SK-N-SH (cell line): ENCODE results near the gene FGGY. TPM values are rescaled to one million over a fixed set of nuclear protein-coding genes. Genes with fewer than 3 reads are reported as not detected.

Experiments
- CTCF ChIA-PET: fragments of 300-600, 350-600 bp; formaldehyde crosslinking; extraction: SDS; loops from one replicate; lab custom pipeline; 2021; lab: Yijun Ruan, JAX
- POLR2A ChIA-PET: fragments of 350-600 bp; sonication (Branson Sonifier 250); formaldehyde crosslinking; extraction: SDS; loops from one replicate; lab custom pipeline; 2020; ENCODE audit warnings: antibody characterized with exemption, inconsistent platforms; lab: Yijun Ruan, JAX
- DNase-seq: peaks from one replicate; pipeline ENCODE4 v3.0.0; 2012
- H2AFZ ChIP-seq: fragments of 200-600 bp; sonication (generic); 2 replicates; pipeline ENCODE4 v1.8.1; 2016; ENCODE audit warnings: antibody characterized with exemption, mild to moderate bottlenecking, low read depth
- H3F3A ChIP-seq: fragments of 200-600 bp; sonication (generic); replicated peaks from 2 replicates; pipeline ENCODE3; 2016; ENCODE audit warnings: antibody characterized with exemption, mild to moderate bottlenecking; ENCODE audit not compliant: insufficient read depth
- H3K27ac ChIP-seq, 2 experiments: fragments of 200-500 bp in 1 of 2; fragments of 200-600 bp in 1 of 2; sonication (Bioruptor generic) in 1 of 2; sonication (generic), shearing (Covaris generic) in 1 of 2; 2 replicates each; pipeline versions ENCODE4 v1.5.1 to v1.6.1; 2014 to 2016; ENCODE audit warnings: low read depth in 2 of 2, inconsistent platforms in 1 of 2, low read length in 1 of 2, mild to moderate bottlenecking in 1 of 2, mixed read lengths in 1 of 2
- H3K27me3 ChIP-seq: fragments of 200-600 bp; sonication (generic), shearing (Covaris generic); 2 replicates; pipeline ENCODE4 v1.6.1; 2016; ENCODE audit warnings: mixed run types; ENCODE audit not compliant: insufficient read depth
- H3K36me3 ChIP-seq, 2 experiments: fragments of 200-500 bp in 1 of 2; fragments of 200-600 bp in 1 of 2; sonication (Bioruptor generic) in 1 of 2; sonication (generic) in 1 of 2; replicated peaks in 1 of 2; 2 replicates each; pipeline versions ENCODE3 to v1.5.1; 2014 to 2016; ENCODE audit warnings: low read length in 1 of 2, mild to moderate bottlenecking in 1 of 2; ENCODE audit not compliant: insufficient read depth in 2 of 2, control insufficient read depth in 1 of 2
- H3K4me1 ChIP-seq, 2 experiments: fragments of 200-500 bp in 1 of 2; fragments of 200-600 bp in 1 of 2; sonication (Bioruptor generic) in 1 of 2; sonication (generic), shearing (Covaris generic) in 1 of 2; 2 replicates each; pipeline versions ENCODE4 v1.5.1 to v1.6.1; 2014 to 2016; ENCODE audit warnings: low read depth in 1 of 2, low read length in 1 of 2, mixed run types in 1 of 2; ENCODE audit not compliant: insufficient read depth in 2 of 2, control insufficient read depth in 1 of 2
- H3K4me2 ChIP-seq: fragments of 200-600 bp; sonication (generic), shearing (Covaris generic); 2 replicates; pipeline ENCODE4 v1.6.1; 2017; ENCODE audit warnings: mixed run types
- H3K4me3 ChIP-seq, 2 experiments: fragments of 200-500 bp in 1 of 2; fragments of 200-600 bp in 1 of 2; sonication (Bioruptor generic) in 1 of 2; sonication (generic), shearing (Covaris generic) in 1 of 2; 2 replicates each; pipeline versions ENCODE4 v1.5.1 to v1.8.1; 2014 to 2016; ENCODE audit warnings: low read depth in 2 of 2, inconsistent platforms in 1 of 2, low read length in 1 of 2, mild to moderate bottlenecking in 1 of 2, mixed read lengths in 1 of 2, moderate library complexity in 1 of 2
- H3K79me2 ChIP-seq: fragments of 200-600 bp; sonication (generic); 2 replicates; pipeline ENCODE4 v1.8.1; 2017; ENCODE audit warnings: mild to moderate bottlenecking; ENCODE audit not compliant: insufficient read depth
- H3K9ac ChIP-seq: fragments of 200-600 bp; sonication (generic); 2 replicates; pipeline ENCODE4 v1.6.1; 2017; ENCODE audit warnings: mixed run types
- H3K9me2 ChIP-seq: fragments of 200-600 bp; sonication (generic); 2 replicates; pipeline ENCODE4 v1.6.1; 2017; ENCODE audit warnings: mixed run types
- H3K9me3 ChIP-seq: fragments of 200-600 bp; sonication (generic); 2 replicates; pipeline ENCODE4 v1.6.1; 2017; ENCODE audit warnings: mixed run types, mild to moderate bottlenecking, moderate library complexity
- H4K20me1 ChIP-seq: fragments of 200-600 bp; sonication (generic); 2 replicates; pipeline ENCODE4 v1.6.1; 2017; ENCODE audit warnings: mild to moderate bottlenecking, mixed run types; ENCODE audit not compliant: insufficient read depth
- CTCF ChIP-seq: fragments of 200-600 bp; sonication (generic); IDR thresholded peaks from 2 replicates; pipeline ENCODE4 v1.6.1; 2017; ENCODE audit warnings: antibody characterized with exemption, mild to moderate bottlenecking, moderate library complexity
- EZH2phosphoT487 ChIP-seq: fragments of 200-600 bp; sonication (generic); IDR thresholded peaks from 2 replicates; pipeline ENCODE4 v1.6.1; 2017; ENCODE audit warnings: low read depth, mixed run types, mild to moderate bottlenecking, antibody characterized with exemption, moderate library complexity, borderline replicate concordance
- FOSL2 ChIP-seq: IDR thresholded peaks from 2 replicates; pipeline ENCODE4 v1.4.0; 2012; ENCODE audit warnings: low read depth, mild to moderate bottlenecking, moderate library complexity, borderline replicate concordance
- IRF3 ChIP-seq: fragments of 150-350 bp; IDR thresholded peaks from 2 replicates; pipeline ENCODE4 v1.6.1; 2016; ENCODE audit warnings: mild to moderate bottlenecking, low read depth, low read length
- JUND ChIP-seq: IDR thresholded peaks from 2 replicates; pipeline ENCODE4 v1.4.0; 2012
- MAX ChIP-seq: IDR thresholded peaks from 2 replicates; pipeline ENCODE4 v1.4.0; 2012; ENCODE audit warnings: low read depth
- MEF2A ChIP-seq: IDR thresholded peaks from 2 replicates; pipeline ENCODE4 v1.4.0; 2012; ENCODE audit warnings: low read depth, borderline replicate concordance
- MXI1 ChIP-seq: IDR thresholded peaks from 2 replicates; pipeline ENCODE4 v1.6.1; 2012; ENCODE audit warnings: mild to moderate bottlenecking, low read depth, low read length, improper control_type of control experiment
- NFIC ChIP-seq: IDR thresholded peaks from 2 replicates; pipeline ENCODE4 v1.4.0; 2012; ENCODE audit warnings: borderline replicate concordance
- PBX3 ChIP-seq: IDR thresholded peaks from 2 replicates; pipeline ENCODE4; 2012
- POLR2AphosphoS5 ChIP-seq: IDR thresholded peaks from 2 replicates; pipeline ENCODE4 v1.6.1; 2012; ENCODE audit warnings: low read depth, low read length
- RCOR1 ChIP-seq: fragments of 150-350 bp; IDR thresholded peaks from 2 replicates; pipeline ENCODE4 v1.6.1; 2017; ENCODE audit warnings: antibody characterized with exemption, low read length
- RXRA ChIP-seq: IDR thresholded peaks from 2 replicates; pipeline ENCODE4 v1.4.0; 2012; ENCODE audit warnings: low read depth, mild to moderate bottlenecking, borderline replicate concordance
- SMC3 ChIP-seq: IDR thresholded peaks from 2 replicates; pipeline ENCODE4 v1.6.1; 2012; ENCODE audit warnings: low read depth, low read length, improper control_type of control experiment
- TAF1 ChIP-seq: IDR thresholded peaks from 2 replicates; pipeline ENCODE4 v1.6.1; 2012; ENCODE audit warnings: low read depth, mild to moderate bottlenecking, low read length, moderate library complexity, borderline replicate concordance
- TEAD4 ChIP-seq: IDR thresholded peaks from 2 replicates; pipeline ENCODE4 v1.4.0; 2012; ENCODE audit warnings: mild to moderate bottlenecking, borderline replicate concordance; ENCODE audit not compliant: insufficient read depth
- USF1 ChIP-seq: IDR thresholded peaks from 2 replicates; pipeline ENCODE4 v1.4.0; 2012; ENCODE audit warnings: low read depth, borderline replicate concordance
- ZBTB33 ChIP-seq: IDR thresholded peaks from 2 replicates; pipeline ENCODE4 v1.4.0; 2012; ENCODE audit warnings: low read depth, borderline replicate concordance
- WGBS: methylation state at CpG from one replicate; pipeline ENCODE4 v1.1.6; 2017; ENCODE audit warnings: low lambda C conversion rate; 5-methylcytosine and 5-hydroxymethylcytosine counted together
- polyA plus RNA-seq, 3 experiments: library from polyadenylated mRNA; depleted of rRNA; stranded (reverse); fragments of >200 nt; gene quantifications; 2 replicates each; pipeline ENCODE4 v1.2.3, GENCODE V29; 2012

Gene FGGY
- polyA plus RNA-seq, 1 of the 3 experiments (the other 2 are of a cell fraction): 10.3 TPM

GRCh38 chr1:59272507-59272906 lies 24.4 kb upstream of the FGGY start:
- Histone ChIP-seq H3K9me2 (no peaks in the 10 kb centered on the region), H3K79me2 (no peaks in the 10 kb centered on the region), H3K4me3 (no peak overlapping the region), H2AFZ (peak overlapping the region; percentile 56; the same call in 1 of the 2 replicates), H3K4me1 (peaks cover 0 to 5% of the 10 kb centered on the region in 2 experiments; a peak in 1 of 4 replicates), H4K20me1 (no peaks in the 10 kb centered on the region), H3F3A (peaks cover 13% of the 10 kb centered on the region), H3K9me3 (peaks cover 8% of the 10 kb centered on the region; the same call in 1 of the 2 replicates), H3K36me3 (no peaks in the 10 kb centered on the region), H3K4me2 (no peak overlapping the region), H3K27me3 (no peaks in the 10 kb centered on the region), H3K9ac (no peak overlapping the region), H3K27ac (no peak overlapping the region)
- CTCF ChIA-PET: no interaction called here
- WGBS: 85% methylated on average over 1 of the region's 1 CpG
- DNase-seq: no peak
- TF ChIP-seq MEF2A: no peak
- 0 out of 2 replicates have a peak, but pooled peaks have one; percentile 6 for TF ChIP-seq FOSL2
- TF ChIP-seq CTCF: no peak
- POLR2A ChIA-PET: no interaction called here

GRCh38 chr1:59276439-59276851 lies 20.4 kb upstream of the FGGY start:
- Histone ChIP-seq H3K4me2 (no peak overlapping the region), H3F3A (peaks cover 13% of the 10 kb centered on the region), H3K4me1 (peaks cover 0 to 5% of the 10 kb centered on the region in 2 experiments; a peak in 1 of 4 replicates), H3K9me3 (no peaks in the 10 kb centered on the region), H3K4me3 (no peak overlapping the region), H3K27ac (no peak overlapping the region), H3K36me3 (no peaks in the 10 kb centered on the region), H3K79me2 (no peaks in the 10 kb centered on the region), H3K27me3 (no peaks in the 10 kb centered on the region), H2AFZ (no peak overlapping the region), H3K9ac (no peak overlapping the region), H3K9me2 (no peaks in the 10 kb centered on the region), H4K20me1 (no peaks in the 10 kb centered on the region)
- 93% methylated on average over 3 of the region's 3 CpGs for WGBS
- ChIA-PET POLR2A (no interaction called here), CTCF (no interaction called here)
- DNase-seq: no peak
- no peak for TF ChIP-seq CTCF
- no peak for TF ChIP-seq SMC3
- TF ChIP-seq RXRA: no peak
- TF ChIP-seq EZH2phosphoT487: no peak
- TF ChIP-seq RCOR1: no peak
- TF ChIP-seq NFIC: no peak
- no peak for TF ChIP-seq USF1
- TF ChIP-seq TAF1: no peak
- TF ChIP-seq MXI1: no peak
- TF ChIP-seq PBX3: no peak
- no peak for TF ChIP-seq TEAD4
- no peak for TF ChIP-seq JUND
- TF ChIP-seq POLR2AphosphoS5: no peak
- no peak for TF ChIP-seq ZBTB33
- no peak for TF ChIP-seq IRF3
- no peak for TF ChIP-seq MAX
